Stimulated activated CD4-positive, alpha-beta T cell treated with anti-CD3 and anti-CD28 coated beads, Interleukin-4, amount 100 ng/mL, for 48 hours (primary cell): ENCODE results near the gene CDH16.

Experiments
- DNase-seq, 2 donors: peaks; one replicate each; pipeline ENCODE4 v3.0.0-alpha.2; 2020; ENCODE audit warnings: low read depth in 2 of 2

CDH16 gene

DNA sequence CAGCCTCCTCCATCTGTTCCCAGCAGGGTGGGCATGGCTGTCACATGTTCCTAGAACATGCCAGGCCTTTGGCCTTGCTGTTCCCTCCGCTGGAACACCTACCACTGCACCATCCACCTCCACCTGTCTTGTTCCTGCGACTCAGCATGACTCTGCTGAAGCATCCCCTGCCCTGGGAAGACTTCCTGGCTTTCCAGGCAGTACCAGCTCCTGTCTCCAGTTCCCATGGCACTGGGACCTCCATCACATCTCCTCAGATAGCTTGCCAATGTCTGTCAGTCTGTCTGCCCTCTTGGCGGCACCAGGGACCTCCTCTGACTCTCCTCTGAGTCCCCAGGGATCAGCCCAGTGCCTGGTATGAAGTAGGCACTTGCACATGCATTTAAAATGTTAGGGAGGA, 22.7 kb downstream of the CDH16 start:
- no peak for DNase-seq

DNA sequence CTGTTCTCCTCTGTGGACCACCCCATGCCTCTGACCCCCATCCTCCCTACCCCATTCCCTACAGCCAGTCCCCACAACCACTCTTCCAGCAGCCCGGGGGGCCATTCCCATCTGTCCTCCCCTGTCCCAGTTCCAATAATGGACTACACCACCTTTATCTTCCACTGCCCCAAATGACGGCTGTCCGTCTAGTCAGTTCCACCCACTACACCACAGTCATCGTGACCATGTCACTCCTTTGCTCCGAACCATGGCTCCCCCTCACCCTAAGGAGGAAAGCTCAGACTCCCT, 23.1 kb downstream of the CDH16 start:
- no peak for DNase-seq

DNA sequence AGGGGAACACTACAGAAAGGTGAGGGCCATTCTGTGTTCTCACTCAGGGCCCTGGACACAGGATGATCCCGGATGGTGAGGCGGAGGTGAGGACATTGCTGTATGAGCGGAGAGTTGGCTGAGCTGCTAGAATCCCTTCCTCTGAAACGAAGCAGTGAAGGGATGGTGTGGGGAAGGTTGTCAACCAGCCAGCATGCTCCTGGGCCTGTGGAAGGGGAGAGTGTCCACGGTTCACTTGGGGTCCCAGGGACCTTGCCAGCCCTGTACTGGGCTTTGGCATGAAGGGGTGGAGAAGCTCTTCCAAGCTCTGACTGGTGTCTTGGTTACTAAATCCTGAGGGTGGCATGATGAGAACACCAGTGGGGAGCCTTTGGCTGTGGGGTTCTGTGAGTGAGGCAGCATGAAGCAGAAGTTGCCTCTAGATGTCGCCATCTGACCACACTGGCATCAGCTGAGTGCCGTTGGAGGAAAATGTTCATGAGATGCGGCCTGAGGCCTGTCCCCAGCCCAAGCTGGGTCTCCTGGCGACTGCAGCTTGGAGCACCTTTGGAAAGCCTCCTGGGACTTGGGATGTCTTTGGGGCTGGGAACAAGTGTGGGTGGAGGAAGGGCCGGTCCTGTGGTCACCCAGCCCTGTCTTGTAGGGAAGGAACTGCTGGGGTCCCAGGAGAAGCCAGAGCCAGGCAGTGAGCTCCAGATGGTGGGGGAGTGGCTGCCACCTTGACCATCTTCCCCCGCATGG, 23.6 kb downstream of the CDH16 start:
- DNase-seq: peak in 1 of 2 donors; percentile 50

DNA sequence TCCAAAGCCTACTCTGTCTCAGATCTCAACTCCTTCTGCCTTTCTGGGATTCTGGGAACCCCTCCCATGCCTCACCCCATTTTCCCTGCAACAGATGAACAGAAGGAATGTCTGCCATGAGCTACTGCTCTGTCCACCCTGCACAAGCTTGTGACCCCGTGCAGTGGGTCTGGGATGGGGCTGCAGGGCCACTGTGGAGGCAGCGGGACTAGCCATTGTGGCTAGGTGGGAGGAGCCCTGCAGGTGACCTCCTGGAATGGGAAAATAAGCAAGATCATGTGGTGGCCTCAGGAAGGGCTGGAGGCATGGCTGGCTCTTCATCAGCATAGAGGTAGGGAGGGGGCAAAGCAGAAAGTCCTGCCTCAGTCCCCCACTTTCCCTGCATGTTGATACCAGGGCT, 24.6 kb downstream of the CDH16 start:
- no peak for DNase-seq

DNA sequence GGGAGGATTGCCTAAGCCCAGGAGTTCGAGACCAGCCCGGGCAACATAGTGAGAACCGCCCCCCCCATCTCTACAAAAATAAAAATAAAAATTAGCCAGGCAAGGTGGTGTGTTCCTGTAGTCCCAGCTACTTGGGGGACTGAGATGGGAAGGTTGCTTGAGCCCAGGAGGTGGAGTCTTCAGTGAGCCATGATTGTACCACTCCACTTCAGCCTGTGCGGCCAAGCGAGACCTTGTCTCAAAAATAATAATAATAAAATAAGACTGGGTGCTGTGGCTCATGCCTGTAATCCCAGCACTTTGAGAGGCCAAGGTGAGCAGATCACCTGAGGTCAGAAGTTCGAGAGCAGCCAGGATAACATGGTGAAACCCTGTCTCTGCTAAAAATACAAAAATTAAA, 26.9 kb downstream of the CDH16 start:
- no peak for DNase-seq

DNA sequence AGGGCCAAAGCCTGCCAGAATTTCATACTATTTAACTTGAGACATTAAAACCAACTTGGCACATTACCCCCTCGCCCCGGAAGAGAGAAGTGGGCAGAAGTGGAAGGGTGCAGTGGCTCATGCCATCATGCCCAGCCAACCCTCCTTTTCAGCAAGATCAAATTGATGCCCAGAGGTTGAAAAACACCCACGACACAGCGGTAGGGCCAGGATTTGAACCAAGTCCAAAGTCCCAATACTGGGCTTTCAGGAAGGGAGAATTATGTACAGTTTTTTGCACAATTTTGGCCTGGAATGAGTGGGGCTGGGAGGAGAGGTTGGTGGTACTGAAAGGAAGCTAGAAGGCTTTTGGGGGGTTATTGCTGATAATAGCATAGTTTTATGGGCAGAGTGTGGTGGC, 27.3 kb downstream of the CDH16 start:
- no peak for DNase-seq

DNA sequence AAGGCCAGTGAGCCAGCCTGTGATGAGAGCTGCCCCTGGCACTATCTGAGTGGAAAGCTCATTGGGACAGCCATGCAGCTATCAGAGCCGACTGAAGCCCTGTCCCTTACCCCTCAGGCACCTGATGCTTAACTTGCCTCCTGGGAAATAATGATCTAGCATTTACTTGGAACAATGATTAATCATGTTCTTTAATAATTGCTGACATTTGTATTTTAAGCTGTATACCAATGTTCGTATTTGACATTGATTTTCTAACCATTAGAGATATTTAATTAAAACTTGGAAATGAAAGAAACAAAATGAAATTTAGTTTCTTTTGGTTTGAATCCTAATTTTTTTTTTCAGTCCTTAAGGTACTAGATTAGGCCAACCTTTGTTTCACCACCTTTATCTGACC, 27.9 kb downstream of the CDH16 start:
- no peak for DNase-seq

DNA sequence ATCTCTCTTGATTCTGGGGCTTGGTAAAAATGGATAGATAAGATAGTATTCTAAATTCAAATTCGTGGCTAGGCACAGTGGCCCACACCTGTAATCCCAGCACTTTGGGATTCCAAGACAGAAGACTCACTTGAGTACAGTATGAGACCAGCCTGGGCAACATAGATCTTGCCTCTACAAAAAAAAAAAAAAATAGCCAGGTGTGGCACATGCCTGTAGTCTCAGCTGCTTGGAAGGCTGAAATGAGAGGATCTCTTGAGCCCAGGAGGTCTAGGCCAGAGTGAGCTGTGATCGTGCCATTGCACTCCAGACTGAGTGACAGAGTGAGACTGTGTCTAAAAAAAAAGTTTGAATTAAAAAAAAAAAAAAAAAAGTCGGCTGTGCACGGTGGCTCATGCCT, 29.1 kb downstream of the CDH16 start:
- DNase-seq: no peak

DNA sequence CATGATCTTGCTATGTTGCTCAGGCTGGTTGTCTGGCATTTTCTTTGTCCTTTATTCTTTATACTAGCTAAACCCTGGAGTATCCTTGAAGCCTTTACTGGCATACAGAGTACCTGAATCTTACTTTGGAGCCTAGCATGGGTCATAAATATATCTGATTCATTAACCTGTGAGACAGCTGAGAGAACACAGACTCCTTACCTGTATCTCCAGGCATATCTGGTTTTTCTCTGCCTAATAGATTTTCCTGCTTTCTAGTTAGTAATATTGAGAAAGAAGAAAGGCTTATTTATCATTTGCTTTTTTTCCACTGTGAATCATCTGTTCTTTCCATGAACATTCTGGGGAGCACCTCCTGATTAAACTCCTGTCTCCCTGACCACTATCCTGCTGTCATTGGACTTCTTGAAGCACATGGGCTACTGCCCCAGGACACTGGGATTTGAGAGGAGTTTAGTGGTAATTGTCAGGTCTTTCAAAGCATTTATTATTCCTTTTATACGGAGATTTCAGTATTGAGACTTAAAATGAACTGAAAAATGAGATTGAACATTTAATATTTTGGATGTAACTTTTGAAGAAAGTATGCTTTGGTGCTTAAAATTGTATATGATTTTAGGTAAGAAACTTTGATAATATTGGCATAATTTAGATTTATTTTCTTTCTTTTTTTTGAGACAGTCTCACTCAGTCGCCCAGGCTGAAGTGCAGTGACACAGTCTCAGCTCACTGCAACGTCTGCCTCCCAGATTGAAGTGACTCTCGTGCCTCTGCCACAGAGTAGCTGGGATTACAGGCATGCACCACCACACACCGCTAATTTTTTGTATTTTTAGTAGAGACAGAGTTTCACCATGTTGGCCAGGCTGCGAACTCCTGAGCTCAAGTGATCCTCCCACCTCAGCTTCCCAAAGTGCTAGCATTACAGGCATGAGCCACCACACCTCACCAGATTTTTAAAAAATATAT, 29.8 kb downstream of the CDH16 start:
- no peak for DNase-seq

DNA sequence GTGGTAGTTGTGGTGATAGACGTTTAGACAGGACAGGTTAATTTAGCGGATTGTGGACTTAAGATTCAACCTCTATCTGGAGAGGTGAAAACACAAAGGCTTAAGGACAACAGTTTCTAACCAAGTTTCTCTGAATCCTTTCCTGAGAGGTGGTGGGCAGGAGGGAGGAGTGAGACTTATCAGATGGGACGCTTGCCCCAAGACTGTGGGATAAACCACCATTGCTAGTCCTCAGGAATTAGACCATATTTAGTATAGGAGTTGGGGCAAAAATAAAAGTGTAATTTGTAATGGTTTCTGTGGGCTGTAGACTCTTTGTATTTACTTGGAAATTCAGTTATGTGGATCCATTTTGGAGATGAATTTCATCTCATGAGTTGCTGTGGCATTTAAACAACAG, 31.8 kb downstream of the CDH16 start:
- DNase-seq: no peak

DNA sequence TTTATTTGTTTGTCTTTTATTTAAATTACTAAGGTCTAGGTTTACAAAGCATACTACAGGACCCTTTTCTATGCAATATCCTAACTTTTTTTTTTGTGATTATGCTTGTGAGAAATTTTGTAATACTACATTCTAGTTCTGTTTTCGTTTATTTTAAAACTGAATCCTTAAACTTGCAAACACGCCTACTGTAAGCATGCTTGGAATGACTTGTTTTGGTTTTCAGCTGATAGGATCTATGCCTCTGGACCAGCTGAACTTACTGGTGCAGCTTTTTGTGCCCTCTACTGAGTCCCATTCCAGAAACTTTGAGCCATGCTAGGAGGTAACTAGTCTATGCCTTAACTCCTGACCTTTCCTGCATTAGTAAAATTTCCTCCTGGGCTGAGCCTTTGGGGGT, 32.4 kb downstream of the CDH16 start:
- DNase-seq: no peak

DNA sequence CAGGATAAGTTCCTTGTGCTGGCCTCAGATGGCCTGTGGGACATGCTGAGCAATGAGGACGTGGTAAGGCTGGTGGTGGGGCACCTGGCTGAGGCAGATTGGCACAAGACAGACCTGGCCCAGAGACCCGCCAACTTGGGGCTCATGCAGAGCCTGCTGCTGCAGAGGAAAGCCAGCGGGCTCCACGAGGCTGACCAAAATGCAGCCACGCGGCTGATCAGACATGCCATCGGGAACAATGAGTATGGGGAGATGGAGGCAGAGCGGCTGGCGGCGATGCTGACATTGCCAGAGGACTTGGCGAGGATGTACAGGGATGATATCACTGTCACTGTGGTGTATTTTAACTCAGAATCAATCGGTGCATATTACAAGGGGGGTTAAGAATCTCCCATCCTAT, 33.2 kb downstream of the CDH16 start:
- DNase-seq: no peak

DNA sequence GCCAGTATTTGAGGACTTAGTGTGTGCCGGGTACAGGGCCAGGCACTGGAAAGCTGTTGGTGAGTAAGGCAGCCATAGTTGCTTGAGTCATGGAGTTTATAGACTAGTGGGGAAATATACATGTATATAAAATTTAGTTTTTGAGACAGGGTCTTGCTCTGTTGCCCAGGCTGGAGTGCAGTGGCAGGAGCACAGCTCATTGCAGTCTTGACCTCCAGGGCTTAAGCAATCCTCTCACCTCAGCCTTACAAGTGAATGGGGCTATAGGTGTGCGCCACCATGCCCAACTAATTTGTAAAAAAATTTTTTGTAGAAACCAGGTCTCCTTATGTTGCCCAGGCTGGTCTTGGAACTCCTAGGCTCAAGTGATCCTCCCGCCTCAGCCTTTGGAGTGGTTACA, 36.0 kb downstream of the CDH16 start:
- no peak for DNase-seq

DNA sequence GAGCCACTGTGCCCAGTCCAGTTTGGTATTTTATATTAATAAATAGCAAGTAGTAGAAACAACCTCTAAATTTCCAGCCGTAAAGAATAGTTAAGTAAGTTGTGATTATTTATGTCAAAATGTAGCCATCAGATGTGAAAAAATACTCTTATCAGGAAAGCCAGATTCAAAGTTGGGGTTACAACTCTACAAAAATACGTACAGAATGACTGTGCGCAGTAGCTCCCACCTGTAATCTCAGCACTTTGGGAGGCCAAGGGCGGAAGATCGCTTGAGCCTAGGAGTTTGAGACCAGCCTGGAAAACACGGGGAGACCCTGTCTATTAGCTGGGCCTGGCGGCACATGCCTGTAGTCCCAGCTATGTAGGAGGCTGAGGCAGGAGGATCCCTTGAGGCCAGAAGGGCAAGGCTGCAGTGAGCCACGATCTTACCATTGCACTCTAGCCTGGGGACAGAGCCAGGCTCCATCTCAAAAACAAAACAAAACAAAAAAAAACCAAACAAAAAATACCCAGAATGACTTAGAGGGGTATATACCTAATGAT, 36.6 kb downstream of the CDH16 start:
- DNase-seq: no peak

DNA sequence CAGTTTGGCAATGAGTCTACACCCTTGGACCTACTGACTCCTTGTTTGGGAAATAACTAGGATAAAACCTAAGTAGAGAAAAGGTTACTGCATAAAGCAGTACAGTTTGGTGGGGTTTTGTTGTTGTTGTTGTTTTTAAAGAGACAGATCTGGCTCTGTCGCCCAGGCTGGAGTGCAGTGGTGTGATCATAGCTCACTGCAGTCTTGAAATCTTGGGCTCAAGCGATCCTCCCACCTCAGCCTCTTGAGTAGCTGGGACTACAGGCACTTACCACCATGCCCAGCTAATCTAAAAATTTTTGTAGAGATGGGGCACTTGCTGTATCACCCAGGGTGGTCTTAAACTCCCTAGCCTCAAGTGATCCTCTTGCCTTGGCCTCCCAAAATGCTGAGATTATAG, 37.1 kb downstream of the CDH16 start:
- no peak for DNase-seq

DNA sequence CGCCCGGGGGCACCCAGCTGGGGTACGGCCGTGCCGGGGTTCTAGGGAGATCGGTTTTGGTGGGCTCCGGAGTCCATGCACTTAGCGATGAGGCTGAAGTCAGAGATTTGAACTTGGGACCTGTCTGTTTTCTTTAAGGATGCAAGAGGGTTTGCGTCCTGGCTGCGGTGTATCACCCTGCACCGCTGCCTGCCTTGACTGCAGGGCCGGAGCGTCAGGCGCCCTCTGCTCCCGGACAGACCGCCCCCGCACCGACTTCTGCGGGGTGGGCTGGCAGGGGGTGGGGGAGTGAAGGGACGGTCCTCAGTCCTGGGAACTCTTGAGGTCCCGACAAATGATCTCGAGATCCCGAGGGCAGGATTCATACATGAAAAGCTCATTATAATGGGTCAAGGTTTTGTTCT, 37.7 kb downstream of the CDH16 start:
- no peak for DNase-seq

DNA sequence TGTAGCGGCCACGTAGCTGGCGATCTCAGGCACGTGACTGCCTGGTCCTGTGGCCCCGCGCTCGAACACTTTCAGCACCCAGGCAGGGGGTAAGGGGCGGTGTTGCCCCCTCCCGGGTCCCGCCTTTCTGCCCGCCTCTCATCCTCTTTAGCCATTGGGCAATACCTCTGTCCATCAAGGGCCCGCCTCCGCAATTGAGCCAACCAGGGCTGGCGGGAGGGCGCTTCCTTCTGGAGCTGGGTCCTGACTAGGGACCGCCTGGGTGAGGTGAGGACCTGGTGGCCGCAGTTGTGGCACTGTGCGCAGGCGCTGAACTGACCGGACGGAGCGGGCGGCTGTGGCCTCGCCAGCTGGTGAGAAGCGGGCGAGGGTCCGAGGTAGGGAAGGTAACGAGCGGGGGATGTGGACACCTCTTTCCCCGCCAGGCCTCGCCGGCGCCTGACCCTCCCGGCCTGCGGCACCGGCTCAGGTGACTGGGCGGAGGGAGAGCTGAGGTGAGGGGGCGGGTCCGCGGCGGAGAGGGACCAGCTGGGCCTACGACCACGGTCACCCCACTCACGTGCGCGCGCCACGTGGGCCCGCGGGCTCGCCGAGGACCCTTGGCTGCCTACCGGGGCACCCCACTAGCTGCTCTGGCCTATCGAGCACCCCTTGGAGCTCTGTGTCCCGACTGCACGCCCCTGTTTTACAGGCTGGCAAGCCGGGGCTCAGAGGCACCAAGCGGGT, 38.2 kb downstream of the CDH16 start, which contains the start of gene PDP2:
TSS of gene PDP2 (plus strand) at position 228 of the 726 bp plus-strand sequence. CDS start 3,770 bp downstream, outside the sequence.
- peak; percentile 86 to 89 for DNase-seq

DNA sequence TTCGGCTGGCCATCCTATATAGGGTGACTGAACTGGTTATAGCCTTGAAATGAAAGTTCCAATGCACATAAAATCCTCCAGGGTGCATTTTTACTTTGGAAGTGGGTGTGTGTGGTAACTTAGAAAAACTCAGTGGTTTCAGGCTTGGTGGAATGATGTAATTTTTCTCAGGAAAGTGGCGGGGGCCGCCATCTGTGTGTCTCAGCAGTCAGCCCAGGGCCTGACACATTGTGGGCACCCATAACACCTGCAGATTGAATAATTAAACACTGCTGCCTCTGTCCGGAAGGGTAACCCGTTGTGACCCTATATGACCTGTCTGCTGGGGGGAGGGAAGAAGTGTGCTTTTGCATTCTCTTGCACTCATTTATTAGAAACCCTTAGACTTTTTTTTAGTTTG, 40.6 kb downstream of the CDH16 start:
- peak; percentile 63 to 74 for DNase-seq

DNA sequence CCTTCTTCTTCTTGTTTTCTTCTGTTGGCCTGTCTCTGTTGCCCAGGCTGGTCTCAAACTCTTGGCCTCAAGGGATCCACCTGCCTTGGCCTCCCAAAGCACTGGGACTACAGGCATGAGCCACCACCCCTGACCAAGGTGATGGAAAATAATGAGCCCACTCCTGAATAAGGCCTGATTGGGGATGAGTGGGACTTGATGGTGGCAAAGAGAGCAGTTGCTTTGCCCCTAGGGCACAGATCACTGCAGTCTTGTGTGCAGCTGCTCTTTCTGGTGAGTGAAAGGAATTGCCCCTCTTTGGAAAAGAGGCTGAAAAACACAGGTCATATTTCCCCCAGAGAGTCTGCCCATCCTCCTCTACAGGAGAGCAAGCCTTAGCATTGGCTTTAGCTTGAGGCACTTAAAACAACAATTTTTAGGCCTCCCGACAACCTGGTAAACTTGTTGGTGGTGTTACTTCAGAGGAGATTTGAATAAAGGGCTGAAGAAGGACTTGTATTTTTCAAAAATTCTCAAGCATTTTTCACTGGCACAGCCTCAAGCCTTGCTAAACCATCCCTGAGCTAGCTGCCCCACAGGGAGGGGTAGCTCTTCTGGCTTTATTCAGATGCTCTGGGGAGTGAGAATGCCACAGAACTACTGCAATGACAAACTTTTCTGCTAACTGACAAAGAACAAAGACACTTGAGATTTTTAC, 44.5 kb downstream of the CDH16 start:
- DNase-seq: no peak

DNA sequence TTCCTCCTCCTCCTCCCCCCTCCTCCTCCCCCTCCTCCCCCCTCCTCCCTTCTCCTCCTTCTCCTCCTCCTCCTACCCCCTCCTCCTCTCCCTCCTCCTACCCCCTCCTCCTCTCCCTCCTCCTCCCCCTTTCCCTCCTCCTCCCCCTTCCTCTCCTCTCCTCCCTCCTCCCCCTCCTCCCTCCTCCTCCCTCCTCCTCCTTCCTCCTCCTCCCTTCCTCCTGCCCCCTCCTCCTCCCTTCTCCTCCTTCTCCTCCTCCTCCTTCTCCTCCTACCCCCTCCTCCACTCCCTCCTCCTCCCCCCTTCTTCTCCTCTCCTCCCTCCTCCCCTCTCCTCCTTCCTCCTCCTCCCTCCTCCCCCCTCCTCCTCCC, 45.0 kb downstream of the CDH16 start:
- no peak for DNase-seq

DNA sequence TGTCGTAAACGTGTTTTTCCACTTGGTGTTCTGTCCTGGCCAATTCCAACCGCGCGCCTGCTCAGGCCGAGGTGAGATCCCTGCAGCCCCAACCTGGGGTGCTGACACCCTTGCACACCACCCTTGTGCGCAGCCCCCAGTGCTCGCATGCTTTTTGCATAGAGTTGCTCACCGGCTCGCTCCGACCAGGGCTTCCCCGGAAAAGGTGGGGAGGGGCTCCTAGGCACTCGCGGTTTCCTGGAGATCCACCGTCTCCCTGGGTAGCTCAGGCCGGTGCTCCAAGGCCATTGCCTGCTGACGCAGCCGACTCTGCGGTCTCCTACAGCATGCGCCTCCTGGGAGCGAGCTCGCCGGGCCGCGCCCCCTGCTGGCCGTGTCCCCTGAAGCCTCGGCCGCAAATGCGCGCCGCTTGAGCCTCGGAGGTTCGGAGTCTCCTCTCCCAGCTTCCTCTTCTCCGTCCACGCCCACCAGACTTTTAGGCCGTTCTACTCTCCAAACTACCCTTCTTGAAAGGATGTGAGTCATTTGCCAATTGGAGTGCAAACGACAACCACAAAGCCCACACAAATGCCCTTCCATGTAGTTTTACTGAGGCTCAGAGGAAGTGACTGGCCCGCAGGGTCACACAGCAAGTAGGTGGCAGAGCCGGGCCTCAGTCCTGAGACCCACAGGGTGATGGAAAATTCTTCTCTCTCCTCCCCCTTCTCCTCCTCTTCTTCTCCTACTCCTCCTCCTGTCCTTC, 45.6 kb downstream of the CDH16 start:
- peak; percentile 91 to 92 for DNase-seq
